CD4-positive, alpha-beta T cell treated with Interleukin-21 for 1 hour (primary cell): ENCODE data around the gene KCND2.
"Not testable (repeated sequence)": the region's sequence is repeated elsewhere in the genome, so short reads cannot be mapped to it uniquely, and the experiment has no call there.

ENCODE experiments used
- DNase-seq: peaks from one replicate; pipeline ENCODE4 v3.0.0-alpha.2; 2020

Gene KCND2

GRCh38 chr7:120775755-120776154, 502.8 kb downstream of the KCND2 start:
- DNase-seq, result no peak

- DNase-seq, result not testable (repeated sequence)
Observed at GRCh38 chr7:120779078-120779477, 506.1 kb downstream of the KCND2 start.

- not testable (repeated sequence) for DNase-seq
Observed at GRCh38 chr7:120780451-120780850, 507.5 kb downstream of the KCND2 start.

- no peak for DNase-seq
Observed at GRCh38 chr7:120780938-120781337, 508.0 kb downstream of the KCND2 start.

DNA sequence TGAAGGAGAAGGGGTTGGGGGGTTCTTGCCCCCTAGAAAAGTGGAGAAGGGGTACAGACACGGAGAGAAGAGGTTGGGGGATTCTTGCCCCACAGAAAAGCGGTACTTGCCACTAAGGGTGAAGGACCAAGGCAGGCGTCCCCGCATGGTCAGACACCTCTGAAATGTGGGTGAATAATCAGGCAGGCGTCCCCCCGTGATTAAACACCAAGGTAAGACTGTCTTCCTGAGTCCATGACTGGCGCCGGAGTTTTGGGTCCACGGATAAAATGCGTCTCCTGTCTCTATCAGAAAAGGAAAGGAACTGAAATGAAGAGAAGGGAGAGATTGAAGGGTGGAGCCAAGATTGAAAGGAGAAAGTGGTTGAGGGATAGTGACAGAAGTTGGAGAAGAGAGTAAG, 508.9 kb downstream of the KCND2 start:
- DNase-seq, result not testable (repeated sequence)

- DNase-seq, result no peak
Observed at GRCh38 chr7:120783273-120783672, 510.3 kb downstream of the KCND2 start.

GRCh38 chr7:120783721-120784120, 510.7 kb downstream of the KCND2 start:
- DNase-seq, result no peak

DNA sequence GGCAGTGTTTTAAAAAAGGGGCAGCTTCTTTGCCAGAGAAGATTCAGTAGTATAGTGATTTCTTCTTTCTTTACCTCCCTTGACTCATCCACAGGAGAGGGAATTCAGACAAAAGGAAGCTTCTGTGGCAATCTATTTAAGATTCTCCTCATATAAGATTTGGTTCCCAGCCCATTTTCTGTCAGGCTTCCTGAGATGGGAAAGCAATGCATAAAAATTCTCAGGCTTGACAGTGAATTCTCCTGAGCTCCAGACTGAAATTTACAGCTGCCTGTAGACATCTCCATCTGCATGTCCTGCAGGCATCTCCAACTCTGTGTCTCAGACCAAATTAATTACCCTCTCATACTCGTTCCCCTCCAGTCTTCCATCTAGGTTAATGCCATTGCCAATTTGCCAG, 512.1 kb downstream of the KCND2 start:
- DNase-seq, result no peak

GRCh38 chr7:120792091-120792860, 519.3 kb downstream of the KCND2 start:
- peak; percentile 45 for DNase-seq

DNA sequence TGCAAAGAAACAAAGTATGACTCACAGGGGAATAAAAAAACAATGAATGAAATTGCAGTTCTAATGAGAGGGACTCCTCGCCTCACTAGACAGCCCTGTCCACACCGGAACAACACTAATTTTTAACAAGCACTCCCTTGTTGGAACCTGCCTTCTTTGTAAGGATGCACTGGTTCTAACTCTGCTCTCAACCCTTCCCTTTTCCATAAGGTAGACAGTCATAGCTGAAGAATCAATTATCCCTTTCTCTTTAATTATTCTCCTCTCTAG, 519.8 kb downstream of the KCND2 start:
- no peak for DNase-seq

DNA sequence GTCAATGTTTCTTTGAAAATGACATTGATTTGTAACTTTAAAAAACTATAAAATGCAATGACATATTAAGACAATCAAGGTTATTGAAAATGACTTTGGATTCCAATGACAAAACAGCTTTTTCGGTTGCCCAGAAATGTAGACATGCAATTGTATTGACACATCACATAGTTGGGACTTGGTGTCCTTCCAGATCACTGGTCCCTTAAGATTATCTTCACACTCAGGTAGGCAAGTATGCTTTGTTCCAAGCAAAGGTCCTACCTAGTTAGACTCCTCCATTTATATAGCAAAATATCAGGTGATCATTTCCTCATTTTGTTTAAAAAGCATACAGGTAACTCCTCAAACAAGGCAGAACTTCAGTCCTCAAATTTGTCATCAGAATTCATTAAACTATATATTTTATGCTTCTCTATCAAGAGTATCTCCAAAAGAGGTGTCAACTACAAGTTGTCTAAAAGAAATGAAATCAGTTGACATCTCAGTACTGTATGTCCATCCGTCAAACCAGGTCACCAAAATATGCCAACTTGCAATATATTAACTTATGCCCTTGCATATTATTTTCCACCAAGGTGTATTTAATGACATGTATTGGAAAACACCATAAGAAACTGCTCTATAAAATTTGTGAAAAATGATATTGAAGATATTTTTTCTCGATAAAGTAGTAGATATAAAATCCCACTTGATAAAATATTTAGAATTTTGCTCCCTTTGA, 520.4 kb downstream of the KCND2 start:
- no peak for DNase-seq

DNA sequence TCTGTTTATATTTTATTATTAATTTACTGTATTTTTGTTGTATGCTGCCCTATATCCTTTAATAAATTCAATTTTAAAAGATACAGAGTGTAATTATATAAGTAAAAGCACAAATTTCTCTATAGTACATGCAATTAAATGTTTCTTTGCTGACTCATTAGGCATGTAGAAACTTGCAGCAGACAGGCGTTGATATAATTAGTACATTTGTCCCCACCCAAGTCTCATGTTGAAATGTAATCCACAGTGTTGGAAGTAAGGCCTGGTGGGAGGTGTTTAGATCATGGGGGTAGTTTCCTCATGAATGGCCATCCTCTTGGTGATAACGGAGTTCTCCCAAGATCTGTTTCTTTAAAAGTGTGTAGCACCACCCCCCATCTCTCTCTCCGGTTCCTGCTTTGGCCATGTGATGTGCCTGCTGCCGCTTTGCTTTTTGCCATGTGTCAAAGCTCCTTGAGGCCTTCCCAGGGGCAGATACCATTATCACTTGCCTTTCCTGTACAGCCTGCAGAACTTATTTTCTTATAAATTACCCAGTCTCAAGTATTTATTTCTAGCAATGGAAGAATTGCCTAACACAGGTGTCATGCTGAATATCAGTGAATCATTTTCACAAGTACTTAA, 521.2 kb downstream of the KCND2 start:
- DNase-seq, result no peak

- DNase-seq, result no peak
Observed at GRCh38 chr7:120797026-120797645, 524.2 kb downstream of the KCND2 start.

DNA sequence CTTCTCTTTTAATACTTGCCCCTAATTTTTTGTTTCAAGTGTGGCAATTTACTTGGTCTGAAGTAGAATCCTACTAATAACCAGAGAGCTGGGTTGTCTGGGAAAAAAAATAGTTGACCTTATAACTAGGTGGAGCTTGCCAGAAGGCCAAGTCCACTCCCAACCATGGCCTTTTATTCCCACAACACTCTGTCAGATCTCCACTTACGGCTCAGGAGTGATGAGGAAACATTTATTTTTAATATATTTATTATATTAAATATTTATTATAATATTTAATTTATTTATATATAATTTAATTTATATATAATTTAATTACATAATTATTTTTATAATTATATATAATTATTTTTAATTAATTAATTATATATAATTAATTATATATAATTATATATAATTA, 526.2 kb downstream of the KCND2 start:
- no peak for DNase-seq
